K562 (cell line): ENCODE measurements around the gene KCND3. TPM values are rescaled to one million over a fixed set of nuclear protein-coding genes. Genes with fewer than 3 reads are reported as not detected.

Experiments
- CEBPG ChIP-seq, 3 experiments: fragments of 200-800 bp in 1 of 3; sonication (Bioruptor generic) in 1 of 3; sonication (generic) in 1 of 3; formaldehyde crosslinking in 1 of 3; IDR thresholded peaks in 2 of 3; conservative IDR thresholded peaks in 1 of 3; 2 replicates each; pipeline versions ENCODE4 v1.6.1 to v1.8.0; 2016 to 2022; ENCODE audit warnings: missing compliant biosample characterization in 2 of 3, missing genetic modification characterization in 2 of 3, mild to moderate bottlenecking in 1 of 3, missing genetic modification reagents in 1 of 3
- MCM5 ChIP-seq: fragments of 450-650 bp; IDR thresholded peaks from 2 replicates; pipeline ENCODE4 v1.6.1; 2016; ENCODE audit warnings: low read depth
- NELFE ChIP-seq: IDR thresholded peaks from 2 replicates; pipeline ENCODE4 v1.6.1; 2011; ENCODE audit warnings: mild to moderate bottlenecking; ENCODE audit not compliant: insufficient read depth, insufficient read length
- TCF3 ChIP-seq: sonication (generic); formaldehyde crosslinking; IDR thresholded peaks from 2 replicates; pipeline ENCODE4 v1.4.0; 2020; ENCODE audit warnings: mild to moderate bottlenecking, missing genetic modification reagents
- TRIM24 ChIP-seq, 2 experiments: fragments of 450-650 bp; IDR thresholded peaks; 2 replicates each; pipeline ENCODE4 v1.6.1; 2016
- polyA plus RNA-seq, 8 experiments: library from polyadenylated mRNA; depleted of rRNA in 4 of 8; stranded (reverse) in 5 of 8; unstranded in 3 of 8; fragments of >200 nt; fragmentation: Nextera tagmentation in 2 of 8; fragmentation: Illumina TruSeq in 1 of 8; extraction: Ambion mirVana in 2 of 8; extraction: Trizol in 1 of 8; gene quantifications; 2 replicates each; pipeline versions ENCODE4 v1.2.1 to v1.2.3, GENCODE V29; 2011 to 2014; ENCODE audit warnings: inconsistent platforms in 1 of 8, missing spikeins in 1 of 8
- total RNA-seq, 7 experiments: library from RNA; depleted of rRNA in 6 of 7; stranded (reverse); fragments of >200 nt in 6 of 7; fragmentation: Illumina TruSeq in 2 of 7; extraction: Trizol in 2 of 7; gene quantifications; 2 replicates each; pipeline versions ENCODE4 v1.2.1 to v1.2.3, GENCODE V29; 2011 to 2021; ENCODE audit warnings: low replicate concordance in 1 of 7
- TF ChIP-seq, protein P1 (sequence below): fragments of 200-600 bp; sonication (generic); IDR thresholded peaks from one replicate; pipeline ENCODE4 v1.6.1; 2012; ENCODE audit warnings: mild to moderate bottlenecking, low read depth, low read length, inconsistent platforms
- TF ChIP-seq, protein P2 (sequence below): sonication (generic); formaldehyde crosslinking; IDR thresholded peaks from 2 replicates; pipeline ENCODE4 v1.8.0; 2022; ENCODE audit warnings: mild to moderate bottlenecking, missing genetic modification reagents
- TF ChIP-seq, protein P3 (sequence below): fragments of 450-650 bp; IDR thresholded peaks from 2 replicates; pipeline ENCODE4 v1.6.1; 2016
- TF ChIP-seq, protein P4 (sequence below), 3 experiments: fragments of 200-800 bp in 1 of 3; sonication (Bioruptor generic) in 1 of 3; sonication (generic) in 1 of 3; formaldehyde crosslinking in 1 of 3; IDR thresholded peaks; 2 replicates each; pipeline versions ENCODE4 v1.6.1 to v1.8.0; 2016 to 2022; ENCODE audit warnings: mild to moderate bottlenecking in 2 of 3, missing compliant biosample characterization in 2 of 3, missing genetic modification characterization in 2 of 3, missing genetic modification reagents in 1 of 3
- TF ChIP-seq, protein P5 (sequence below): fragments of 250-450 bp; sonication (Bioruptor Pico); IDR thresholded peaks from 2 replicates; pipeline ENCODE4 v1.8.0; 2022; ENCODE audit warnings: moderate library complexity, mild to moderate bottlenecking, inconsistent platforms

KCND3 gene
- total and polyA plus RNA-seq, 9 of the 15 experiments (the other 6 are each of a cell fraction or from before 2014, with no cell fraction given) = not detected

DNA sequence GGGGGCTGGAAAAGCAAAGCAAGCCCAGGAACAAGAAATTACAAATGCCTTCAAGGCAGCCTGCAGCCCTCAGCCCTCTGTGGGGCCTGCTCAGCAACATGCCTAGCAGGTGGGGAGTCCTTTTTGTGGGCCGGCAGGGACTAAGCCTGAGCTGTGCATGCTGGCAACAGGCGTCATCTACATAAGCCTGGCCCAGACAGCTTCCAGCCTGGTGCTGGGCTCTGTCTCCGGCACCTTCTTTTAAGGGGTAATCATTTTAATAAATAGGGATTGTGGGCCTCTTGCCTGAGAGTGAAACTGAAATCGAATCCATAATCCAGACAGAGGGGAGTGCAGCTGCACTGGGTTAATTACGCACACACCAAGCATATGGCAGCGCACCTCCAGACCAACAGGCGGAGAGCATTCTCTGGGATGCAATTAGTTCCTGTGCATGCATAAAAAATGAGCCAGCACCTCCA is 137.2 kb downstream of the KCND3 start (continued):
- TF ChIP-seq, protein P1, sequence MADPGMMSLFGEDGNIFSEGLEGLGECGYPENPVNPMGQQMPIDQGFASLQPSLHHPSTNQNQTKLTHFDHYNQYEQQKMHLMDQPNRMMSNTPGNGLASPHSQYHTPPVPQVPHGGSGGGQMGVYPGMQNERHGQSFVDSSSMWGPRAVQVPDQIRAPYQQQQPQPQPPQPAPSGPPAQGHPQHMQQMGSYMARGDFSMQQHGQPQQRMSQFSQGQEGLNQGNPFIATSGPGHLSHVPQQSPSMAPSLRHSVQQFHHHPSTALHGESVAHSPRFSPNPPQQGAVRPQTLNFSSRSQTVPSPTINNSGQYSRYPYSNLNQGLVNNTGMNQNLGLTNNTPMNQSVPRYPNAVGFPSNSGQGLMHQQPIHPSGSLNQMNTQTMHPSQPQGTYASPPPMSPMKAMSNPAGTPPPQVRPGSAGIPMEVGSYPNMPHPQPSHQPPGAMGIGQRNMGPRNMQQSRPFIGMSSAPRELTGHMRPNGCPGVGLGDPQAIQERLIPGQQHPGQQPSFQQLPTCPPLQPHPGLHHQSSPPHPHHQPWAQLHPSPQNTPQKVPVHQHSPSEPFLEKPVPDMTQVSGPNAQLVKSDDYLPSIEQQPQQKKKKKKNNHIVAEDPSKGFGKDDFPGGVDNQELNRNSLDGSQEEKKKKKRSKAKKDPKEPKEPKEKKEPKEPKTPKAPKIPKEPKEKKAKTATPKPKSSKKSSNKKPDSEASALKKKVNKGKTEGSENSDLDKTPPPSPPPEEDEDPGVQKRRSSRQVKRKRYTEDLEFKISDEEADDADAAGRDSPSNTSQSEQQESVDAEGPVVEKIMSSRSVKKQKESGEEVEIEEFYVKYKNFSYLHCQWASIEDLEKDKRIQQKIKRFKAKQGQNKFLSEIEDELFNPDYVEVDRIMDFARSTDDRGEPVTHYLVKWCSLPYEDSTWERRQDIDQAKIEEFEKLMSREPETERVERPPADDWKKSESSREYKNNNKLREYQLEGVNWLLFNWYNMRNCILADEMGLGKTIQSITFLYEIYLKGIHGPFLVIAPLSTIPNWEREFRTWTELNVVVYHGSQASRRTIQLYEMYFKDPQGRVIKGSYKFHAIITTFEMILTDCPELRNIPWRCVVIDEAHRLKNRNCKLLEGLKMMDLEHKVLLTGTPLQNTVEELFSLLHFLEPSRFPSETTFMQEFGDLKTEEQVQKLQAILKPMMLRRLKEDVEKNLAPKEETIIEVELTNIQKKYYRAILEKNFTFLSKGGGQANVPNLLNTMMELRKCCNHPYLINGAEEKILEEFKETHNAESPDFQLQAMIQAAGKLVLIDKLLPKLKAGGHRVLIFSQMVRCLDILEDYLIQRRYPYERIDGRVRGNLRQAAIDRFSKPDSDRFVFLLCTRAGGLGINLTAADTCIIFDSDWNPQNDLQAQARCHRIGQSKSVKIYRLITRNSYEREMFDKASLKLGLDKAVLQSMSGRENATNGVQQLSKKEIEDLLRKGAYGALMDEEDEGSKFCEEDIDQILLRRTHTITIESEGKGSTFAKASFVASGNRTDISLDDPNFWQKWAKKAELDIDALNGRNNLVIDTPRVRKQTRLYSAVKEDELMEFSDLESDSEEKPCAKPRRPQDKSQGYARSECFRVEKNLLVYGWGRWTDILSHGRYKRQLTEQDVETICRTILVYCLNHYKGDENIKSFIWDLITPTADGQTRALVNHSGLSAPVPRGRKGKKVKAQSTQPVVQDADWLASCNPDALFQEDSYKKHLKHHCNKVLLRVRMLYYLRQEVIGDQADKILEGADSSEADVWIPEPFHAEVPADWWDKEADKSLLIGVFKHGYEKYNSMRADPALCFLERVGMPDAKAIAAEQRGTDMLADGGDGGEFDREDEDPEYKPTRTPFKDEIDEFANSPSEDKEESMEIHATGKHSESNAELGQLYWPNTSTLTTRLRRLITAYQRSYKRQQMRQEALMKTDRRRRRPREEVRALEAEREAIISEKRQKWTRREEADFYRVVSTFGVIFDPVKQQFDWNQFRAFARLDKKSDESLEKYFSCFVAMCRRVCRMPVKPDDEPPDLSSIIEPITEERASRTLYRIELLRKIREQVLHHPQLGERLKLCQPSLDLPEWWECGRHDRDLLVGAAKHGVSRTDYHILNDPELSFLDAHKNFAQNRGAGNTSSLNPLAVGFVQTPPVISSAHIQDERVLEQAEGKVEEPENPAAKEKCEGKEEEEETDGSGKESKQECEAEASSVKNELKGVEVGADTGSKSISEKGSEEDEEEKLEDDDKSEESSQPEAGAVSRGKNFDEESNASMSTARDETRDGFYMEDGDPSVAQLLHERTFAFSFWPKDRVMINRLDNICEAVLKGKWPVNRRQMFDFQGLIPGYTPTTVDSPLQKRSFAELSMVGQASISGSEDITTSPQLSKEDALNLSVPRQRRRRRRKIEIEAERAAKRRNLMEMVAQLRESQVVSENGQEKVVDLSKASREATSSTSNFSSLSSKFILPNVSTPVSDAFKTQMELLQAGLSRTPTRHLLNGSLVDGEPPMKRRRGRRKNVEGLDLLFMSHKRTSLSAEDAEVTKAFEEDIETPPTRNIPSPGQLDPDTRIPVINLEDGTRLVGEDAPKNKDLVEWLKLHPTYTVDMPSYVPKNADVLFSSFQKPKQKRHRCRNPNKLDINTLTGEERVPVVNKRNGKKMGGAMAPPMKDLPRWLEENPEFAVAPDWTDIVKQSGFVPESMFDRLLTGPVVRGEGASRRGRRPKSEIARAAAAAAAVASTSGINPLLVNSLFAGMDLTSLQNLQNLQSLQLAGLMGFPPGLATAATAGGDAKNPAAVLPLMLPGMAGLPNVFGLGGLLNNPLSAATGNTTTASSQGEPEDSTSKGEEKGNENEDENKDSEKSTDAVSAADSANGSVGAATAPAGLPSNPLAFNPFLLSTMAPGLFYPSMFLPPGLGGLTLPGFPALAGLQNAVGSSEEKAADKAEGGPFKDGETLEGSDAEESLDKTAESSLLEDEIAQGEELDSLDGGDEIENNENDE = no peak
- TF ChIP-seq TCF3 (CRISPR knock-in tag) = no peak
- no peak for TF ChIP-seq TRIM24 (IDR thresholded peaks at IDR 0.05)
- TF ChIP-seq NELFE = no peak
- TF ChIP-seq, protein P2, sequence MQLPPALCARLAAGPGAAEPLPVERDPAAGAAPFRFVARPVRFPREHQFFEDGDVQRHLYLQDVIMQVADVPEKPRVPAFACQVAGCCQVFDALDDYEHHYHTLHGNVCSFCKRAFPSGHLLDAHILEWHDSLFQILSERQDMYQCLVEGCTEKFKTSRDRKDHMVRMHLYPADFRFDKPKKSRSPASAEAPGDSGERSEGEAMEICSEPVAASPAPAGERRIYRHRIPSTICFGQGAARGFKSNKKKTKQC (CRISPR knock-in tag) = no peak
- TF ChIP-seq, protein P3, sequence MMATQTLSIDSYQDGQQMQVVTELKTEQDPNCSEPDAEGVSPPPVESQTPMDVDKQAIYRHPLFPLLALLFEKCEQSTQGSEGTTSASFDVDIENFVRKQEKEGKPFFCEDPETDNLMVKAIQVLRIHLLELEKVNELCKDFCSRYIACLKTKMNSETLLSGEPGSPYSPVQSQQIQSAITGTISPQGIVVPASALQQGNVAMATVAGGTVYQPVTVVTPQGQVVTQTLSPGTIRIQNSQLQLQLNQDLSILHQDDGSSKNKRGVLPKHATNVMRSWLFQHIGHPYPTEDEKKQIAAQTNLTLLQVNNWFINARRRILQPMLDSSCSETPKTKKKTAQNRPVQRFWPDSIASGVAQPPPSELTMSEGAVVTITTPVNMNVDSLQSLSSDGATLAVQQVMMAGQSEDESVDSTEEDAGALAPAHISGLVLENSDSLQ = no peak
- TF ChIP-seq, protein P4, sequence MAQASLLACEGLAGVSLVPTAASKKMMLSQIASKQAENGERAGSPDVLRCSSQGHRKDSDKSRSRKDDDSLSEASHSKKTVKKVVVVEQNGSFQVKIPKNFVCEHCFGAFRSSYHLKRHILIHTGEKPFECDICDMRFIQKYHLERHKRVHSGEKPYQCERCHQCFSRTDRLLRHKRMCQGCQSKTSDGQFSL (CRISPR knock-in tag; IDR thresholded peaks at IDR 0.05) = no peak
- TF ChIP-seq, protein P4 (tag; IDR thresholded peaks at IDR 0.05) = no peak
- no peak for TF ChIP-seq MCM5
- TF ChIP-seq, protein P5, sequence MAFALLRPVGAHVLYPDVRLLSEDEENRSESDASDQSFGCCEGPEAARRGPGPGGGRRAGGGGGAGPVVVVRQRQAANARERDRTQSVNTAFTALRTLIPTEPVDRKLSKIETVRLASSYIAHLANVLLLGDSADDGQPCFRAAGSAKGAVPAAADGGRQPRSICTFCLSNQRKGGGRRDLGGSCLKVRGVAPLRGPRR (CRISPR knock-in tag) = no peak
- TF ChIP-seq CEBPG (CRISPR knock-in tag; IDR thresholded peaks at IDR 0.05) = no peak
- TF ChIP-seq CEBPG (tag; conservative IDR thresholded peaks at IDR 0.05 in 1 of 2, IDR thresholded peaks at IDR 0.05 in 1 of 2) = no peak
